HCEC 1CT (cell line): Measurements from ENCODE around the gene UGT2B7.
"Not testable (repeated sequence)": the region's sequence is repeated elsewhere in the genome, so short reads cannot be mapped to it uniquely, and the experiment has no call there.

Source experiments
- DNase-seq: peaks from one replicate; pipeline ENCODE4 v3.0.0-alpha.2; 2017

Gene UGT2B7

GRCh38 chr4:69096111-69096656, at the start of gene UGT2B7:
UGT2B7 (plus strand) TSS chr4:69096474; CDS start chr4:69096521, 47 bp downstream.
- no peak for DNase-seq

GRCh38 chr4:69049860-69050259, 46.4 kb upstream of the UGT2B7 start:
- DNase-seq: no peak

GRCh38 chr4:69050853-69051575, 45.3 kb upstream of the UGT2B7 start:
- DNase-seq: not testable (repeated sequence)

GRCh38 chr4:69051576-69051943, 44.7 kb upstream of the UGT2B7 start:
- no peak for DNase-seq

GRCh38 chr4:69053309-69053885, 42.9 kb upstream of the UGT2B7 start:
- not testable (repeated sequence) for DNase-seq

- not testable (repeated sequence) for DNase-seq
These were observed 42.2 kb upstream of the UGT2B7 start for GRCh38 chr4:69054033-69054432.

GRCh38 chr4:69054578-69055200, 41.6 kb upstream of the UGT2B7 start:
- DNase-seq: peak; percentile 11

- no peak for DNase-seq
These were observed 40.1 kb upstream of the UGT2B7 start for GRCh38 chr4:69056150-69056549.

- no peak for DNase-seq
These were observed 39.2 kb upstream of the UGT2B7 start for GRCh38 chr4:69056921-69057550.

- DNase-seq: no peak
These were observed 38.5 kb upstream of the UGT2B7 start for GRCh38 chr4:69057620-69058409.

GRCh38 chr4:69058410-69059059, 37.7 kb upstream of the UGT2B7 start:
- no peak for DNase-seq

- no peak for DNase-seq
These were observed 35.5 kb upstream of the UGT2B7 start for GRCh38 chr4:69060651-69061308.

- DNase-seq: no peak
These were observed 31.9 kb upstream of the UGT2B7 start for GRCh38 chr4:69064391-69064790.

- DNase-seq: no peak
These were observed 29.3 kb upstream of the UGT2B7 start for GRCh38 chr4:69066945-69067344.

GRCh38 chr4:69069085-69069484, 27.2 kb upstream of the UGT2B7 start:
- no peak for DNase-seq

- no peak for DNase-seq
These were observed 25.7 kb upstream of the UGT2B7 start for GRCh38 chr4:69070590-69070989.

- DNase-seq: no peak
These were observed 25.0 kb upstream of the UGT2B7 start for GRCh38 chr4:69071286-69071685.

GRCh38 chr4:69073375-69073774, 22.9 kb upstream of the UGT2B7 start:
- DNase-seq: no peak

GRCh38 chr4:69075061-69075792, 21.0 kb upstream of the UGT2B7 start:
- DNase-seq: no peak

- DNase-seq: no peak
These were observed 17.4 kb upstream of the UGT2B7 start for GRCh38 chr4:69078852-69079251.

GRCh38 chr4:69088473-69088872, 7.8 kb upstream of the UGT2B7 start:
- DNase-seq: no peak
